ENCODE measurements around the gene SLC2A1. TPM values are rescaled to one million over a fixed set of nuclear protein-coding genes. Genes with fewer than 3 reads are reported as not detected.

The SLC2A1 gene
- total RNA-seq, 2 donors from 2014 or later: 4.2 to 13.2 TPM

GRCh38 chr1:42934541-42935312 is 23.9 kb downstream of the SLC2A1 start:
- Histone ChIP-seq H3K4me3 (no peak overlapping the region), H3K27me3 (no peaks in the 10 kb centered on the region), H3K4me1 (peaks cover 30% of the 10 kb centered on the region), H3K9me3 (no peaks in the 10 kb centered on the region), H3K36me3 (replicated peaks in 1 of 2; ENCODE audit: insufficient read depth in 1 of 2, low read depth in 2 of 2) (no peaks in the 10 kb centered on the region), H3K27ac (no peak overlapping the region)
- no peak for TF ChIP-seq POLR2A (IDR thresholded peaks at IDR 0.05)
- TF ChIP-seq, protein P1, sequence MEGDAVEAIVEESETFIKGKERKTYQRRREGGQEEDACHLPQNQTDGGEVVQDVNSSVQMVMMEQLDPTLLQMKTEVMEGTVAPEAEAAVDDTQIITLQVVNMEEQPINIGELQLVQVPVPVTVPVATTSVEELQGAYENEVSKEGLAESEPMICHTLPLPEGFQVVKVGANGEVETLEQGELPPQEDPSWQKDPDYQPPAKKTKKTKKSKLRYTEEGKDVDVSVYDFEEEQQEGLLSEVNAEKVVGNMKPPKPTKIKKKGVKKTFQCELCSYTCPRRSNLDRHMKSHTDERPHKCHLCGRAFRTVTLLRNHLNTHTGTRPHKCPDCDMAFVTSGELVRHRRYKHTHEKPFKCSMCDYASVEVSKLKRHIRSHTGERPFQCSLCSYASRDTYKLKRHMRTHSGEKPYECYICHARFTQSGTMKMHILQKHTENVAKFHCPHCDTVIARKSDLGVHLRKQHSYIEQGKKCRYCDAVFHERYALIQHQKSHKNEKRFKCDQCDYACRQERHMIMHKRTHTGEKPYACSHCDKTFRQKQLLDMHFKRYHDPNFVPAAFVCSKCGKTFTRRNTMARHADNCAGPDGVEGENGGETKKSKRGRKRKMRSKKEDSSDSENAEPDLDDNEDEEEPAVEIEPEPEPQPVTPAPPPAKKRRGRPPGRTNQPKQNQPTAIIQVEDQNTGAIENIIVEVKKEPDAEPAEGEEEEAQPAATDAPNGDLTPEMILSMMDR (IDR thresholded peaks at IDR 0.05): no peak
- DNase-seq (peak in 2 of 4 donors; percentile 6 to 7), ATAC-seq (no peak)
- 90% methylated on average over 15 to 19 of the region's 20 CpGs for WGBS, 2 donors
- intact Hi-C loops (cut with DNase I): no loop called here

DNA sequence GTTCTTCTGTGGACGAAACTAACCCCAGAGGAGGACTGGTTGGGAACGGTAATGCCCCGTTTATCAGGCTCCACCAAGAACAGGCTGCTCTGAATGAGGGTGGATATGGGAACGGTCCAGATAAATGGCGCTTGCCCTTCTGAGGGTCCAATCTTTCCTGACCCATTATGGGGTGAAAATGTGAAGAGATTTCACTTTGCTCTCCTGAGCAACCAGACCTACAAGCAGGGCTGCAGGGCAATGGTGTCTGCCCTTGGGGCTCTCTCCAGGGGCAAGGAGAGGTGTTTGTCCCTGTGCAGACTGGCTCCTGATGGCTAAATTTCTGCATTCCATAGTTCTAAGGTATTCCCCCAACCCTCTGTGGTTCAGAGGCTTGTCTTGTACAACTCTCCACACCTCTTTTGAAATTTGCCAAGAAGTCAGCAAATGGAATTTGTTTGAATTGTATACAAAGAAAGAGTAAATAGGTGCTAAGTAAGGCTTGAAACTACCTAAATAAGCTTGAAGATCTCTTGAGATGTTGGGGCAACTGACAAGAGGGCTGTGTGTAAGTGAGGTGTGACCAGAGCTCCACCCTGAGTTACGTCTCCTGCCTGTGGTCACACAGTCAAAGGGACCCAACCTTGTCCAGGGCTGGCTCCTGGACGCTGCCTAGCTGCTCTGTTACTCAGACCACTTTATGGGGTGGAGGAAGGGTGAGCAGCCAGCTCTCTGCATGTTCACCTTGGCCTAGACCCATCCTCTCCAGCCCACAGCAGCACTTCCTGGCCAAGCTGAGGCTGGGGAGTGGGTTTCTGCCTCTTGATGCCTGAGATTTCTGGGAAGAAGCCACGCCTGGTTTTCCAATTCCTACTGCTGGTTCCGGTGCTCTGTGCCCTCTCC is 24.8 kb downstream of the SLC2A1 start:
- DNase-seq (peak in 2 of 4 donors; percentile 3 to 5), ATAC-seq (no peak)
- Histone ChIP-seq H3K9me3 (no peaks in the 10 kb centered on the region), H3K4me1 (peaks cover 22% of the 10 kb centered on the region), H3K36me3 (replicated peaks in 1 of 2; ENCODE audit: insufficient read depth in 1 of 2, low read depth in 2 of 2) (peaks cover 0 to 2% of the 10 kb centered on the region in 2 donors), H3K4me3 (no peak overlapping the region), H3K27me3 (no peaks in the 10 kb centered on the region), H3K27ac (no peak overlapping the region)
- 83 to 91% methylated on average over 8 to 9 of the region's 9 CpGs for WGBS, 2 donors
- TF ChIP-seq, protein P1 (IDR thresholded peaks at IDR 0.05): no peak
- TF ChIP-seq POLR2A (IDR thresholded peaks at IDR 0.05): no peak
- intact Hi-C loops (cut with DNase I): no loop called here

DNA sequence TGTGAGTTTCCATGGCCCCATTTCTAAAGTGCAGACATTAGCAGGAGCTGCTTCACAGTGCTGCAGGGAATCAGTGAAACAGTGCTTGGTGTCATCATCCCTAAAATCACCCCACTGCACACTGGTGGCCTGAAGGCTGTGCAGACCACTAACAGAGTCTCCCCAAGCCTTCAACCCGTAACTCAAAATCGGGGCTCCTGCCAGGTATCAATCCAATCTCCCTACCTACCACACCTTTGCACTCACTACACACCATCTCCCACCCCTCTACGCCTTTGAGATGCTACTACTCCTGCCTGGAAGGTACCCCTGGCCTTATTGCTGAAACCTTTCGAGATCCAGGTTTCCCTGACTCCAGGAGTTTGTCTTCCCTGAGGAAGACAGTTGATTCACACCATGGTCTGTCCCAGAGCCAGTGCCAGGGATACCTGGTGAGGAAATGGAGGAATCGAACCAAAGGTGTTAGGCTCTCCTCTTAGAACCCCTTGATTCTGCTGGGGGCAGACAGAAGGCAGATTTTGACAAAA is 25.5 kb downstream of the SLC2A1 start:
- TF ChIP-seq, protein P1 (IDR thresholded peaks at IDR 0.05): no peak
- TF ChIP-seq POLR2A (IDR thresholded peaks at IDR 0.05): no peak
- Histone ChIP-seq H3K4me3 (no peak overlapping the region), H3K4me1 (peaks cover 15% of the 10 kb centered on the region), H3K36me3 (replicated peaks in 1 of 2; ENCODE audit: insufficient read depth in 1 of 2, low read depth in 2 of 2) (peaks cover 0 to 2% of the 10 kb centered on the region in 2 donors), H3K27me3 (no peaks in the 10 kb centered on the region), H3K27ac (peak overlapping the region in 1 of 4 donors; percentile 82), H3K9me3 (no peaks in the 10 kb centered on the region)
- ATAC-seq: no peak
- intact Hi-C loops (cut with DNase I): no loop called here
- WGBS, 2 donors: 84 to 90% methylated on average over 5 of the region's 5 CpGs
- no peak for DNase-seq

GRCh38 chr1:42932442-42932941 is 26.2 kb downstream of the SLC2A1 start:
- no peaks in the 10 kb centered on the region for H3K27me3 ChIP-seq
- peaks cover 0 to 2% of the 10 kb centered on the region in 2 donors for H3K36me3 ChIP-seq (replicated peaks in 1 of 2; ENCODE audit: insufficient read depth in 1 of 2, low read depth in 2 of 2)
- H3K9me3 ChIP-seq: no peaks in the 10 kb centered on the region
- WGBS, 2 donors: 76 to 91% methylated on average over 5 of the region's 5 CpGs
- intact Hi-C loops (cut with DNase I): no loop called here
- peak overlapping the region; percentile 25 to 82 (median 49) for H3K27ac ChIP-seq
- no peak overlapping the region for H3K4me3 ChIP-seq
- TF ChIP-seq, protein P1 (IDR thresholded peaks at IDR 0.05): no peak
- no peak for TF ChIP-seq POLR2A (IDR thresholded peaks at IDR 0.05)
- peak in 1 of 4 donors; percentile 7 for DNase-seq
- no peak for ATAC-seq
- peaks cover 9% of the 10 kb centered on the region for H3K4me1 ChIP-seq
